ENCODE results near the gene DEPDC5.
"Not testable (repeated sequence)": the region's sequence is repeated elsewhere in the genome, so short reads cannot be mapped to it uniquely, and the experiment has no call there.

Gene DEPDC5

GRCh38 chr22:31757265-31757664, 3.4 kb downstream of the DEPDC5 start:
- TF ChIP-seq, protein P1, sequence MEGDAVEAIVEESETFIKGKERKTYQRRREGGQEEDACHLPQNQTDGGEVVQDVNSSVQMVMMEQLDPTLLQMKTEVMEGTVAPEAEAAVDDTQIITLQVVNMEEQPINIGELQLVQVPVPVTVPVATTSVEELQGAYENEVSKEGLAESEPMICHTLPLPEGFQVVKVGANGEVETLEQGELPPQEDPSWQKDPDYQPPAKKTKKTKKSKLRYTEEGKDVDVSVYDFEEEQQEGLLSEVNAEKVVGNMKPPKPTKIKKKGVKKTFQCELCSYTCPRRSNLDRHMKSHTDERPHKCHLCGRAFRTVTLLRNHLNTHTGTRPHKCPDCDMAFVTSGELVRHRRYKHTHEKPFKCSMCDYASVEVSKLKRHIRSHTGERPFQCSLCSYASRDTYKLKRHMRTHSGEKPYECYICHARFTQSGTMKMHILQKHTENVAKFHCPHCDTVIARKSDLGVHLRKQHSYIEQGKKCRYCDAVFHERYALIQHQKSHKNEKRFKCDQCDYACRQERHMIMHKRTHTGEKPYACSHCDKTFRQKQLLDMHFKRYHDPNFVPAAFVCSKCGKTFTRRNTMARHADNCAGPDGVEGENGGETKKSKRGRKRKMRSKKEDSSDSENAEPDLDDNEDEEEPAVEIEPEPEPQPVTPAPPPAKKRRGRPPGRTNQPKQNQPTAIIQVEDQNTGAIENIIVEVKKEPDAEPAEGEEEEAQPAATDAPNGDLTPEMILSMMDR (IDR thresholded peaks at IDR 0.05; ENCODE audit: insufficient read depth, low read length, poor library complexity, severe bottlenecking): no peak
- Histone ChIP-seq H3K4me3 (replicated peaks; ENCODE audit: low read depth, low read length) (no peak overlapping the region), H3K36me3 (ENCODE audit: control insufficient read depth, insufficient read depth, low read length) (peaks cover 4% of the 10 kb centered on the region), H3K27me3 (replicated peaks; ENCODE audit: control insufficient read depth, insufficient read depth, low read length) (no peaks in the 10 kb centered on the region)
- DNase-seq (ENCODE audit: extremely low read depth, insufficient read length): no peak

DNA sequence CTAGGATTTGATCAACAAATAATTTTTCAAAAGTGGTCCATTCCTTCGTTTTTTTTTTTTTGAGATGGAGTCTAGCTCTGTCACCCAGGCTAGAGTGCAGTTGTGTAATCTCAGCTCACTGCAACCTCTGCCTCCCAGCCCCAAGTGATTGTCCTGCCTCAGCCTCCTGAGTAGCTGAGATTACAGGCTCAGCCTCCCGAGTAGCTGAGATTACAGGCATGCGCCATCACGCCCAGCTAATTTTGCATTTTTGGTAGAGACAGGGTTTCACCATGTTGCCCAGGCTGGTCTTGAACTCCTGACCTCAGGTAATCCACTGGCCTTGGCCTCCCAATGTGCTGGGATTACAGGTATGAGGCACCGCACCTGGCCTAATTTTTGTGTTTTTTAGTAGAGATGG, 5.0 kb downstream of the DEPDC5 start:
- not testable (repeated sequence) for H3K27me3 ChIP-seq (replicated peaks; ENCODE audit: control insufficient read depth, insufficient read depth, low read length); DNase-seq (ENCODE audit: extremely low read depth, insufficient read length); H3K36me3 ChIP-seq (ENCODE audit: control insufficient read depth, insufficient read depth, low read length)

GRCh38 chr22:31764785-31765184, 11.0 kb downstream of the DEPDC5 start:
- DNase-seq (ENCODE audit: extremely low read depth, insufficient read length): no peak
- Histone ChIP-seq H3K4me3 (replicated peaks; ENCODE audit: low read depth, low read length) (no peak overlapping the region), H3K27me3 (replicated peaks; ENCODE audit: control insufficient read depth, insufficient read depth, low read length) (no peaks in the 10 kb centered on the region), H3K36me3 (ENCODE audit: control insufficient read depth, insufficient read depth, low read length) (peaks cover 9% of the 10 kb centered on the region)
- TF ChIP-seq, protein P1 (IDR thresholded peaks at IDR 0.05; ENCODE audit: insufficient read depth, low read length, poor library complexity, severe bottlenecking): no peak

More for the DNA sequence above, 5.0 kb downstream of the DEPDC5 start:
- not testable (repeated sequence) for H3K4me3 ChIP-seq (replicated peaks; ENCODE audit: low read depth, low read length)

- TF ChIP-seq, protein P1 (IDR thresholded peaks at IDR 0.05; ENCODE audit: insufficient read depth, low read length, poor library complexity, severe bottlenecking): no peak
- Histone ChIP-seq H3K4me3 (replicated peaks; ENCODE audit: low read depth, low read length) (no peak overlapping the region), H3K36me3 (ENCODE audit: control insufficient read depth, insufficient read depth, low read length) (peaks cover 12% of the 10 kb centered on the region)
These were observed 14.7 kb downstream of the DEPDC5 start for GRCh38 chr22:31768422-31769059.

GRCh38 chr22:31773416-31773815, 19.6 kb downstream of the DEPDC5 start:
- TF ChIP-seq, protein P1 (IDR thresholded peaks at IDR 0.05; ENCODE audit: insufficient read depth, low read length, poor library complexity, severe bottlenecking): no peak
- no peak overlapping the region for H3K4me3 ChIP-seq (replicated peaks; ENCODE audit: low read depth, low read length)
- H3K36me3 ChIP-seq (ENCODE audit: control insufficient read depth, insufficient read depth, low read length): peaks cover 3% of the 10 kb centered on the region
- H3K27me3 ChIP-seq (replicated peaks; ENCODE audit: control insufficient read depth, insufficient read depth, low read length): no peaks in the 10 kb centered on the region
- DNase-seq (ENCODE audit: extremely low read depth, insufficient read length): no peak

More at GRCh38 chr22:31768422-31769059, 14.7 kb downstream of the DEPDC5 start:
- H3K27me3 ChIP-seq (replicated peaks; ENCODE audit: control insufficient read depth, insufficient read depth, low read length): no peaks in the 10 kb centered on the region
- DNase-seq (ENCODE audit: extremely low read depth, insufficient read length): no peak

- no peak for DNase-seq (ENCODE audit: extremely low read depth, insufficient read length)
- TF ChIP-seq, protein P1 (IDR thresholded peaks at IDR 0.05; ENCODE audit: insufficient read depth, low read length, poor library complexity, severe bottlenecking): no peak
- H3K36me3 ChIP-seq (ENCODE audit: control insufficient read depth, insufficient read depth, low read length): peaks cover 13% of the 10 kb centered on the region
- H3K4me3 ChIP-seq (replicated peaks; ENCODE audit: low read depth, low read length): no peak overlapping the region
- H3K27me3 ChIP-seq (replicated peaks; ENCODE audit: control insufficient read depth, insufficient read depth, low read length): no peaks in the 10 kb centered on the region
These were observed 22.4 kb downstream of the DEPDC5 start for GRCh38 chr22:31776231-31776630.
